PC-3 (cell line): Measurements from ENCODE around the gene AGTPBP1. TPM values are rescaled to one million over a fixed set of nuclear protein-coding genes. Genes with fewer than 3 reads are reported as not detected.

Source experiments
- ATAC-seq: fragments of 200-7000 bp; cut with Tn5 transposase; 2 replicates; pipeline ENCODE4 v1.9.1; 2020; ENCODE audit warnings: mild to moderate bottlenecking, moderate library complexity
- BruUV-seq: library from RNA; stranded (reverse); fragments of 400-500 nt; replicated peaks from 2 replicates; lab custom pipeline; 2021; lab: Mats Ljungman, UMichigan
- CTCF ChIA-PET: fragments of 300-600 bp; sonication (Branson Sonifier 250); formaldehyde crosslinking; loops from one replicate; lab custom pipeline; 2022; ENCODE audit warnings: antibody characterized with exemption; lab: Charles Lee
- POLR2A ChIA-PET: fragments of 300-600 bp; sonication (Branson Sonifier 250); formaldehyde crosslinking; loops from one replicate; lab custom pipeline; 2022; ENCODE audit warnings: antibody characterized with exemption; ENCODE audit not compliant: unreplicated experiment; lab: Charles Lee
- DNase-seq: peaks from one replicate; pipeline ENCODE4 v3.0.0-alpha.2; 2015
- H2AFZ ChIP-seq: fragments of 300-600 bp; sonication (generic); 2 replicates; pipeline ENCODE4 v1.6.0; 2016; ENCODE audit warnings: antibody characterized with exemption, low read length
- H3F3A ChIP-seq: fragments of 300-600 bp; sonication (generic); one replicate; pipeline ENCODE4 v1.6.0; 2017; ENCODE audit warnings: antibody characterized with exemption, low read length, control low read depth, mild to moderate bottlenecking; ENCODE audit not compliant: unreplicated experiment
- H3K27ac ChIP-seq: fragments of 300-600 bp; sonication (generic); 2 replicates; pipeline ENCODE4 v1.5.1; 2016; ENCODE audit warnings: mild to moderate bottlenecking, low read length
- H3K27me3 ChIP-seq: fragments of 300-600 bp; sonication (generic); 2 replicates; pipeline ENCODE4 v1.6.1; 2016; ENCODE audit warnings: low read length, mixed read lengths
- H3K36me3 ChIP-seq: fragments of 300-600 bp; sonication (generic); 2 replicates; pipeline ENCODE4 v1.6.1; 2016; ENCODE audit warnings: low read depth, mixed run types, low read length, mixed read lengths
- H3K4me1 ChIP-seq: fragments of 300-600 bp; sonication (generic); 2 replicates; pipeline ENCODE4 v1.5.1; 2016; ENCODE audit warnings: low read length; ENCODE audit not compliant: insufficient read depth
- H3K4me2 ChIP-seq: fragments of 300-600 bp; sonication (generic); 2 replicates; pipeline ENCODE4 v1.6.0; 2016; ENCODE audit warnings: low read length
- H3K4me3 ChIP-seq: fragments of 300-600 bp; sonication (generic); 2 replicates; pipeline ENCODE4 v1.5.1; 2016; ENCODE audit warnings: mild to moderate bottlenecking, low read length, mixed read lengths
- H3K79me2 ChIP-seq: fragments of 300-600 bp; sonication (generic); 2 replicates; pipeline ENCODE4 v1.6.1; 2017; ENCODE audit warnings: low read length, mixed read lengths
- H3K9ac ChIP-seq: fragments of 300-600 bp; sonication (generic); 2 replicates; pipeline ENCODE4 v1.6.0; 2016; ENCODE audit warnings: mild to moderate bottlenecking, low read length
- H3K9me2 ChIP-seq: fragments of 300-600 bp; sonication (generic); replicated peaks from 2 replicates; pipeline ENCODE4 v1.6.1; 2016; ENCODE audit warnings: mixed run types, low read length, mixed read lengths
- H3K9me3 ChIP-seq: fragments of 300-600 bp; sonication (generic); 2 replicates; pipeline ENCODE4 v1.6.1; 2016; ENCODE audit warnings: low read length, mixed read lengths
- H4K20me1 ChIP-seq: fragments of 300-600 bp; sonication (generic); 2 replicates; pipeline ENCODE4 v1.6.1; 2016; ENCODE audit warnings: low read length, mixed read lengths
- EZH2 ChIP-seq: fragments of 300-600 bp; sonication (generic); IDR thresholded peaks from one replicate; pipeline ENCODE4 v1.6.1; 2017; ENCODE audit warnings: antibody characterized with exemption, mild to moderate bottlenecking, low read length; ENCODE audit not compliant: unreplicated experiment
- EZH2phosphoT487 ChIP-seq: fragments of 300-600 bp; sonication (generic); IDR thresholded peaks from 2 replicates; pipeline ENCODE4 v1.6.1; 2018; ENCODE audit warnings: mild to moderate bottlenecking, antibody characterized with exemption, low read length, borderline replicate concordance
- intact Hi-C: fragments of 100-400 bp; cut with micrococcal nuclease; formaldehyde crosslinking; loops from 2 replicates; pipeline ENCODE4 v1.9.0; 2023
- total RNA-seq: library from RNA; depleted of rRNA; stranded (reverse); fragments of >200 nt; gene quantifications from 2 replicates; pipeline ENCODE4 v1.2.3, GENCODE V29; 2014
- TF ChIP-seq, protein P1 (sequence below): fragments of 300-600 bp; sonication (generic); conservative IDR thresholded peaks from 2 replicates; pipeline ENCODE4 v1.5.1; 2017; ENCODE audit warnings: antibody characterized with exemption, low read depth, mild to moderate bottlenecking, low read length

Gene AGTPBP1
- total RNA-seq, 1 experiment from 2014 or later: 6.0 TPM

DNA sequence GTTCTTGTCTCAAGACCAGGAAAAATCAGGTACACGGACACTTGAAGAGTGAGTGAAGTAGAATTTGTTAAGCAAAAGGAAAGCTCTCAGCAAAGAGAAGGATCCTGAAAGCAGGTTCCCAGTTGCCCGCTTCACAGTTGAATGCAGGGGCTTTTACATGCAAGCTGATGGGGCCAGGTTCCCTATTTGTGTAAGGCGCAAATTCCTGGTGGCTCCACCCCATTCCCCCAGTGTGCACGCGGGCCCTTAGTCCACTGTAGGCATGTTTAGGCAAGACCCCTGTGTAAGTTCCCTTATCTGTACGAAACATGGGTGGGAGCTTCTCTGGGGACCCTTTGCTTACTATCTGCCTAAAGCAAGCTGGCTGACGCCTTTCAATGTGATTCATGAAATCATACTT, 2.7 kb upstream of the AGTPBP1 start:
- peaks cover 13% of the 10 kb centered on the region; the same call in 1 of the 2 replicates for H3K4me1 ChIP-seq
- no peak overlapping the region for H3K4me3 ChIP-seq
- H3K9me2 ChIP-seq: no peaks in the 10 kb centered on the region
- DNase-seq (no peak), ATAC-seq (no peak)
- intact Hi-C loops: no loop called here
- 0 out of 2 replicates have a peak, but pooled peaks cover 4% of the 10 kb centered on the region for H4K20me1 ChIP-seq
- no peaks in the 10 kb centered on the region for H3K27me3 ChIP-seq
- H3K79me2 ChIP-seq: peaks cover 12% of the 10 kb centered on the region
- no TSS peak for BruUV-seq
- H3K36me3 ChIP-seq: no peaks in the 10 kb centered on the region
- no peak overlapping the region for H2AFZ ChIP-seq
- no peak overlapping the region for H3K27ac ChIP-seq
- no peaks in the 10 kb centered on the region for H3F3A ChIP-seq
- no peak for TF ChIP-seq EZH2phosphoT487
- TF ChIP-seq, protein P1, sequence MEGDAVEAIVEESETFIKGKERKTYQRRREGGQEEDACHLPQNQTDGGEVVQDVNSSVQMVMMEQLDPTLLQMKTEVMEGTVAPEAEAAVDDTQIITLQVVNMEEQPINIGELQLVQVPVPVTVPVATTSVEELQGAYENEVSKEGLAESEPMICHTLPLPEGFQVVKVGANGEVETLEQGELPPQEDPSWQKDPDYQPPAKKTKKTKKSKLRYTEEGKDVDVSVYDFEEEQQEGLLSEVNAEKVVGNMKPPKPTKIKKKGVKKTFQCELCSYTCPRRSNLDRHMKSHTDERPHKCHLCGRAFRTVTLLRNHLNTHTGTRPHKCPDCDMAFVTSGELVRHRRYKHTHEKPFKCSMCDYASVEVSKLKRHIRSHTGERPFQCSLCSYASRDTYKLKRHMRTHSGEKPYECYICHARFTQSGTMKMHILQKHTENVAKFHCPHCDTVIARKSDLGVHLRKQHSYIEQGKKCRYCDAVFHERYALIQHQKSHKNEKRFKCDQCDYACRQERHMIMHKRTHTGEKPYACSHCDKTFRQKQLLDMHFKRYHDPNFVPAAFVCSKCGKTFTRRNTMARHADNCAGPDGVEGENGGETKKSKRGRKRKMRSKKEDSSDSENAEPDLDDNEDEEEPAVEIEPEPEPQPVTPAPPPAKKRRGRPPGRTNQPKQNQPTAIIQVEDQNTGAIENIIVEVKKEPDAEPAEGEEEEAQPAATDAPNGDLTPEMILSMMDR: no peak
- no peak for TF ChIP-seq EZH2
- no peaks in the 10 kb centered on the region for H3K9me3 ChIP-seq
- ChIA-PET POLR2A (no interaction called here), CTCF (no interaction called here)
- no peak overlapping the region for H3K4me2 ChIP-seq
- H3K9ac ChIP-seq: no peak overlapping the region

DNA sequence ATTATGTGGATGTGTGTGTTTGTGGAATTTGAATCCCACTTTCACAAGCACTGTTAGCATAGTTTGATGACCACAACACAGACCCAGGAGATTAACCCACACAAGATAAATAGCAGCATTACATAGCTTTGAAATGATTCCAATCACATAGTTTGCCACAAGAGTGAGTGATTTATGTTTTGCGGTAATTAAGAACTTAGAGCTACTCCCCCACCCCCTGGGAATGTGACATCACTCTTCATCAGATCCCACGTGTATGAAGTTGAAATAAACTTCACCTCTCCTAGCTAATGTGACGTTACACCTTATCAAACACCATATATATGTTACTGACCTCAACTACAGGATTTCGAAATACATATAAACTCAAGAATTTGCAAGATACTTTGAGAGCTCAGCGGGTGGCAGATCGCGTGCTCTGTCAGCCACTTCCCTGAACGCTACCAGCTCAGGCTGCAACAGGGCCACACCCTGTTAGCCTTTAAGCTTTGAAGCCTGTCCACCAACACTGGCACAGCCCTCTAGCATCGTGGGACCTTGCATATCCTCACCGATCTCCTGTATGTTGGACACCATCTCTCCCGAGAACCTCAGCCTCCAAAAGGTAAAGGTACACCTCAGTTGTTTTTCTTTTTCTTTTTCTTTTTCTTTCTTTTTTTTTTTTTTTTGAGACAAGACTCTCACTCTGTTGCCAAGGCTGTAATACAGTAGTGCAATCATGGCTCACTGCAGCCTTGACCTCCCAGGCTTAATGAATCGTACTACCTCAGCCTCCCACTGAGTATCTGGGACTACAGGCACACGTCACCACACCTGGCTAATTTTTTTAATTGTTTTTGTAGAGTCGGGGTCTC, 1.7 kb upstream of the AGTPBP1 start:
- H3K9me2 ChIP-seq: no peaks in the 10 kb centered on the region
- H3K9ac ChIP-seq: no peak overlapping the region
- DNase-seq (peak; percentile 77), ATAC-seq (peak; percentile 15; the same call in 1 of the 2 replicates)
- no peaks in the 10 kb centered on the region for H3K36me3 ChIP-seq
- peaks cover 13% of the 10 kb centered on the region; the same call in 1 of the 2 replicates for H3K4me1 ChIP-seq
- H3K9me3 ChIP-seq: no peaks in the 10 kb centered on the region
- peaks cover 20% of the 10 kb centered on the region for H3K79me2 ChIP-seq
- H3F3A ChIP-seq: no peaks in the 10 kb centered on the region
- H4K20me1 ChIP-seq: 0 out of 2 replicates have a peak, but pooled peaks cover 4% of the 10 kb centered on the region
- CTCF ChIA-PET: interaction anchor here (1.0 kb wide), 1 partner anchor 45 kb away, joined by 3 read pairs; no protein-coding TSS in a partner anchor
- no TSS peak for BruUV-seq
- H3K4me3 ChIP-seq: peak overlapping the region; percentile 80; the same call in 1 of the 2 replicates
- peak overlapping the region; percentile 95 for H3K4me2 ChIP-seq
- intact Hi-C loops: loop anchor here (2.0 kb wide), 1 partner anchor 45 kb away; no protein-coding TSS in a partner anchor
- POLR2A ChIA-PET: no interaction called here
- peak overlapping the region; percentile 25 for H2AFZ ChIP-seq
- TF ChIP-seq EZH2phosphoT487 (no peak), EZH2 (no peak)
- TF ChIP-seq, protein P1: no peak
- peak overlapping the region; percentile 23 for H3K27ac ChIP-seq
- H3K27me3 ChIP-seq: no peaks in the 10 kb centered on the region
